Fibroblast of skin of back (primary cell): Measurements from ENCODE around the gene PPME1.

Experiments
- DNase-seq: peaks from one replicate; pipeline ENCODE4 v3.0.0-alpha.2; 2013

PPME1 gene

DNA sequence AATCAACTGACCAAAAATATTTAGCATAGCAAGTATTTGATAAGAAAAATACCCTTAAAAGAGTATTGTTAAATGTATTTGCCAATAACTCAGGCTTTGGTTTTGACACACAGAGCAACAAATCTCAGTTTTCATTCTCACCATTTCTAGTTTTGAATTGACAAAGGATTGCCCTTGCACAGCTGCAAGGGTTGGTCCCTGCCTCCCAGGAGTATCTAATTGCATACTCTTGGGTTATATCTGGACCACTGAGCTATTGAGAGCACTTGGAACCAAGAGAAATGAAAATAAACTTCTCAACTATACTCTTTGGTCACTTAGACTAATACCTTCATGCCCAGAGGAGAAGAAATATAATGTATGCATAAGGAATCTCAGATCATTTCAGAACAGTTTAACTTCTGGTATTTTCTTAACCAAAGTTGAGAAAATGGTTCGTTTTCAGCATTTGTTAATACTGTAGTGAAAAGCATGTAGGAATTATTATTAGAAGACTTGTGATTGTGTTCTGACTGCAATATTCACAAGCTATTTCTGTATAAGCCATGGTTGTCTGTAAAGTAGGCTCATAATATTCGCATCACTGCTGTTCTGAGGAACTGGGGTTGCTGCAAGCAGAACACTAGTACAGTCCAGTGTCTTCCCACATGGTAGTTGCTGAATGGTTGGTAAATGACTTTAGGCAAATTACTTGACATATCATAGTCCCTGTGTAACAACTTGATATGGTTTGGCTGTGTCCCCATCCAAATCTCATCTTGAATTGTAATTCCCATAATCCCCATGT, 8.2 kb upstream of the PPME1 start:
- DNase-seq, result no peak

DNA sequence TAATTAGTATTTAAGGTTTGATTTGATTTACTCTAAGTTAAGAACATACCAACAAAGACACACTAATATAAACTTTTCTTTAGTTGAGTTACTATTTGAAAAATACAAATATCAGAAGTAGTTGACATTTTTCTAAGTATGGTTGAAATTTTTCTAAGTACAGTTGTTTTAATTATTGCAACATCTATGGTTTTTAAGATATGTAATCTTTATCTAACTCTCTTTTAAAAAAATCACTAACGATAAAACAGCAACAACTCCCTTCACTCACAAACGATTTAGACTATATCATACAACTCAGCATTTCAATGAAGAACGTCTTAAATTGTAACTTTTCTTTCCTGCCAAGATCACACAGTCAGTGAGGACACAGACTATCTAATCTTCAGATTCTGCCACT, 2.3 kb upstream of the PPME1 start:
- no peak for DNase-seq

DNA sequence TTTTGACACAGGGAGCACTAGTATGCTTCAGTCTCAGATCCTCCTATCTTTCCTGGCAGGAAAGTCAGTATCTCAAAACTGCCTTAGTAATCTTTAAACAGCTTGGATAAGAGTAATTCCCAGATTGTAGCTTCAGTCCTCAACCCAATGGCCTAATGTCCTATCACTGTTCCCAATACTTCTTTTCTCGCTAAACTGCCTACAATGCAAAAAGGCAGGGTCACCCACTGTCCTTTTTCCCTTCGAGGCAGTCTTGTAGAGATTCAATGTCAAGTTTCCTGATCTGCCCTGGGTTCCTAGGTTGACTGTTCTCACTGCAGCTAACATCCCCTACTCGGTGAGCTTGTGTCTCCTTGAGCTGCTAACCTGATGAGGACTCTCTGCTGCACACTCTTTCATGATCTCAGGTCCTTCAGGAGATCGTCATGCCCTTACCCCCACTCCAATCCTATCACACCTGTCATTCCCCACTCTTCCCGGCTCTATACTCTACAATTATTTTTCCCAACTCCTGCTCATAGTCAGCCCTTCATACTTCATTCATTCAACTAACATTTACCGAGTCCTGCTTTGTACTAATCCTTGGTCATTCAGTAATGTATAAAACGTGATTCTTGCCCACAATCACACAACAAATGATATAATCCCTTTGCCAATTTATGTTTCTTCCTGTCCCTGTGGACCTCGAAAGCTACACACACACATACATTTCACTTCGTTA, 1.2 kb upstream of the PPME1 start:
- DNase-seq, result peak; percentile 3

DNA sequence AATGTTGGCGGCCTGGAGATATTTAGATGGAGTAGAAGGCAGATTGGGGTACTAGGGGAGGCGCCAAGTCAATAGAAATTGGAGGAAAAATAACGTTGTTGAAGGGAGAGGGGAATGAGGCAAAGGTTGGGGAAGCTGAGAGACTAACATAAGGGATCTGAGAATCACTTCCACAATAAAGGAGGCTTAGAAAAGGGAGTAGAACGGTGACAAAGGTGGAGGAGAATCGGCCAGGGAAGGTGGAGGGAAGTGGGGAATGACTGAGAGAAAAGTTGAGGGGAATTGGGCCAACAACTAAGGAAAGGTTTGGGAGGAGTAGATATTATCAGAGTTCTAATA, 510 bp downstream of the PPME1 start:
- no peak for DNase-seq

DNA sequence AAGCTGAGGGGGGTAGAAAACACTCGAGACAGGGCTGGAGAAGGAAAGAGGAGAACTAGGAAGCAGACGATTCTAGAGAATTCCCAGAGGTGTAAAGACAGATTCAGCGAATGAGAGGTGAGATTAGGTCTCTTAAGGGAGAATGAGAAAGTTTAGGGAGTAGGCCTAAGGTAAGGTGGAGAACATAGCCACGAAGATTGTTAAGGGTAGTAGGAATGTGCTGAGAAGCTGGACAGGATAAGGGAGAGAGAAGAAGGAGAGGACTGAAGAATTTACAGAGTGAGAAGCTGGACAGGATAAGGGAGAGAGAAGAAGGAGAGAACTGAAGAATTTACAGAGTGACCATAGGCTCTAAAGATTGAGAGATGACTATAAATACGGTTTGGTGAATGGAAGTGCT, 908 bp downstream of the PPME1 start:
- DNase-seq, result peak; percentile 12

DNA sequence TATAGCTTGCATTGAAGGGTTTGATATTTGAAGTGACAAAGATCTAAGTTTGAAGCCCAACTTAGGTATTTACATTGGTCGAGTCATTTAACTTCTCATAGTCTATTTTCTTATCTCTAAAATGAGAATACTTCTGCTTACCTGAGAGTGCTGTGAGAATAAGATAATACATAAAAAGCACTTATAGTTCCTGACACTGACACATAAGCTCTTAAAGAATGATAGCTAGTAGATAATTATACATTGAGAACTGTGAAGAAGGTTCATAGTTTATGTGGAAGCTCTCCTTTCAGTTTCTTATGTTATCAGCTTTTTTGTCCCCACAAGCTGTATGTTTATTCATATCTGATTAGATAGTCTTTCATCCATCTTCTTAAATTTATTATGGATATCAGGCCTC, 4.8 kb downstream of the PPME1 start:
- no peak for DNase-seq

DNA sequence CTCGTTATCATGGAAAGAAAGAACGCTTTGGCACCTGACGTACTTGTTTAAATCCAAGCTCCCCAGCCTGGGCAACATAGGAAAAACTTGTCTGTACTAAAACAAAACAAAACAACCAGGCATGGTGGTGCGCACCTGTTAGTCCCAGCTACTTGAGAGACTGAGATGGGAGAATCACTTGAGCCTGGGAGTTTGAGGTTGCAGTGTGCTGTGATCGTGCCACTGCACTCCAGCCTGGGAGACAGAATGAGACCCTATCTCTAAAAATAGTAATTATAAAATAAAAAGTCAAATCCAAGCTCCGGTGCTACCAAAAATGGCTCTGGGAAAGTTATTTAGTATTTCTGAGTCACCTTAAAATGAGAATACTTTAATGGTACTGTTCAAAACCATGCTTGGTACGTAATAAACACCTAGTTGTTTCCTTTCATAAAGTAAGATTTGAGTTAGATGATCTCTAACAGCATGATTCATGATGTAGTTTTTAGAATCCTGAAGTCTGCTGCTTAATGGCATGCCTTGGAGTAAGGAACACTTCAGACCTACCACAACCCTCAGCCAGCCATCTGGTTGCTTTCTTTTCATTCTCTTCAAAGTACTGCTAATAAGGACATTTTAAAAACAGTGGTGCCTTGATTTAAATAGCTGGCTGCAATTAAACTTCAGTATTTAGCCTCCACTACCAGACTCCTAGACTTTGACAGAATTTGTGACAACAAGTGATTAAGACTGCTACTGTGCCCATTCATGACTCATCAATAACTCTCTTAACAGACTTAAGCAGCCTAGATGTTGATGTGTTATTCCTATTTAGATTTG, 8.4 kb downstream of the PPME1 start:
- DNase-seq, result peak; percentile 25

DNA sequence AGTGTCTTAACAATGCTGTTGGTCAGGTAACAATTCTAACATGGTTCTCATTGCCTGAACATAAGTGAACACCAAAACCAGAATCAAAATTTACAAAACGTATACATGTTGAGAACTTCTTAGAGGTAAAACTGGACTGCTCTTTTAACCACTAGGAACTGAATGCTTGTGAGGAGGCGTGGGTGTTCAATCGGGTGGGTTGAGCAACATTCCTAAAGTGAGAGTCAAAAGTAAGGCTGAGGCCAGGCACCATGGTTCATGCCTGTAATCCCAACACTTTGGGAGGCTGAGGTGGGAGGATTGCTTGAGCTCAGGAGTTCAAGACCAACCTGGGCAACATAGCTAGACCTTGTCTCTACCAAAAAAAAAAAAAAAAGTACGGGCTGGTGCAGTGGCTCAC, 11.5 kb downstream of the PPME1 start:
- peak; percentile 22 for DNase-seq

DNA sequence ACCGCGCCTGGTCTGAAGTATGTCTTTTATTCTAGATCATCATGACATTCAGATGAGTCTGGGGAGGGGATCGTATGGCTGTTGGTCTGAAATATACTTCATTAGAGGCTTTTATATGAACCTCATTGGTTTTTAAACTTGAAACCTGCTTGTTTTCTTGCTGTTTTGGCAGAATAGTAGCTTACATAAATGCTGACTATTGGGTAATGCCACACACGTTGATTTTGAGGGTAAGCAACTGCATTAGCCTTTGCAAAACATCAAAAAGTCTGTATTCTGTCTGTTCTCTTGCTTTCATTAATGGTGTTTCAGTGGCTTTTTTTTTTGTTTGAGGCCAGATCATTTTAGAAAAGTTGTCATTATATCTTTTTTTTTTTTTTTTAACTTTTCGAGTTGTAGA, 14.2 kb downstream of the PPME1 start:
- no peak for DNase-seq

DNA sequence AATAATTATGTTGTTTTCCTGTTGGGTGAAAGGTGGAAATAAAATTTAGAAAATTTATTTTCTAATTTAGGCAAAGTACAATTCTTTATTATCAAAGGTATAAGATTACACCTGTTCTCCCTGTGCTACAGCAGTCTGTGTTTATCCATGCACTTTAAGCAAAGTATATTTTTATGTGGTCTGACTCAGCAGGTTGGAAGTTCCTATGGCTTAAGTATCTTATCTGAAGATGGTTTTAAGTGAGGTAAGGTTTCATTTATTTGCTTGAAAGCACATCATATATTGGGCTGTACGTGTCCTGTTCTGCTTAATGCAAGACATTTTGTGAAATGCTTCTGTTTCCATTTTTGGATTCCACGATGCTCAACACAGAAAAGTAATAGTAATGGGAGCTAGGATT, 14.6 kb downstream of the PPME1 start:
- peak; percentile 17 for DNase-seq

DNA sequence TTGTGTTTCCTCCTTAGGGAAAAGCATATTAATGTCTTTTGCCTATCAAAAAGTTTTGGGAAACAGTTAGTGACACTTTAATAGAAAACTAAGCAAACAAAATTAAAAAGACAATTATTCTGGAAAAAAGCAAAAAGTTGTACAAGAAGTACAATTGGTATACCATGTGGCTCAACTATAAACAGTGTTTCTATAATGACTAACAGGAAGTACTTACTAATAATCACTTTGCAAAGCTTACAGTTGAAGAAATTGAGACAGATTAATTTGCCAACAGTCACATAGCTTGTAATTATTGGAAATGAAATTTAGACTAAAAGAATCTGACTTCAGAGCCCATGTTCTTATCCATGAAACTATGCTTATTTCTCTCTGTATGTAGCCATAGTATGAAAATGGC, 24.7 kb downstream of the PPME1 start:
- peak; percentile 17 for DNase-seq

DNA sequence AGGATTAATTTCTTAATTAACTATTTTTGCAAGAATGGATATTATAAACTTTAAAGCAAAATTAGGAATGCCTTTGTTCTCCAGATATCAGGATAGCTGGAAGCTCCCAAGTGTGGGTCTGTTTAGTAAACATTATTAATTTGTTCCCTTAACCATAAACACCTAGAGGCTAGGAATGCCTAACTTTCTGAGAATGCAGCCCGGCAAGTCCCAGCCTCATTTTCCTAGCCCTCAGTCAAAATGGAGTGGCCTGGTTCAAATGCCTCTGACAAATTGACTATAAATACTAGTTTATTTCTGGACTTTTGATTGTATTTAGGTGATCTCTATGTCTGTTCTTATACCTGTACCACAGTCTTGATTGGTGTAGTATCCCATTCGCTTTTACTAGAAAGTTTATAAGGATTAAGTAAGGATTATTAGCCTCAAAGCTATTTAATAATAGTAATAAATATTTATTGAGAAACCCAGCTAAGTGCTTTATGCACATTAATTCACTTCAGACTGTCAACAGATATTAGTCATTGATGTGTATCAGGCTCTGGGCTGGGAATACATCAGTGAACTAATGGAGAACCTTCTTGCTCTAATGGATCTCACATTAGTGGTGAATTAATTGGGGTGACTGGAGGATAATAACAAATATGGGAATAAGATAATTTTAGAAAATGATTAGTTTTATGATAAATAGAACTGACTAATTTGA, 25.8 kb downstream of the PPME1 start:
- DNase-seq, result no peak

DNA sequence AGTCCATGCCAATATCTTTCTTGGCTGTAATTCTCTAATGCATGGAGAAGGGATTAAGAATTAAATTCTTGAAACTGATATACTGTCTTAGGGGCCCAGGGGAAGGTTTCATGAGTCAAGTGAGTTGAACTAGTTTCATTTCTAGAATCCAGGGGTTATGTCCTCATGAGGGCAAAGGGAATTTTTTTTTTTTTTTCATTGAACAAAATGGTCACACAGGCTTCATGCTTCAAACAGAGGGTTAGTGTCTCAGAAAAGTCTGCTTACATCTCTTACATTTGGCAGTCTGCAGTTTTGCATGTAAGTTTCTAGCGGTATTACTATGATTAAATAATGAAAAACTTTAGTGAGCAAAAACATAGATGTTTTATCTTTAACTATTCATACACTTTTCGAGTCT, 32.9 kb downstream of the PPME1 start:
- DNase-seq, result no peak

DNA sequence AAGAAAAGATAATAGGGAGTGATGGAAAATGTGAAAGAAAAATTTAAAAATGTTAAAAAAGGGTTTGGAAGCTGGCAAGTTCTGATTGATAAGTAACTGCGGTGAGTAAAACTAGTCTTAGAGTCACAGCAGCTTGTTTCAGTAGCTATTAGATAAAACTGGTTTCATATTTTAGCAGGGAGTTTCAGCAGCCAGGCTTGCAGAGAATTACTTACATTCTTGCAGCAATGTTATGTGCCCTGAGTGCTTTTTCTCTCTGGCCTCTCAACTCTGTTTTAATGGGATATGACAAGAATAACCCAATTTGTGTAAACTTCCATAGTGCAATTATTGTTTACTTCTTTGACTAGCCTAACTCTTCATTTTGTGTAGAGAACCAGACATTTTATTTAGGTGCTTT, 33.6 kb downstream of the PPME1 start:
- DNase-seq, result no peak

DNA sequence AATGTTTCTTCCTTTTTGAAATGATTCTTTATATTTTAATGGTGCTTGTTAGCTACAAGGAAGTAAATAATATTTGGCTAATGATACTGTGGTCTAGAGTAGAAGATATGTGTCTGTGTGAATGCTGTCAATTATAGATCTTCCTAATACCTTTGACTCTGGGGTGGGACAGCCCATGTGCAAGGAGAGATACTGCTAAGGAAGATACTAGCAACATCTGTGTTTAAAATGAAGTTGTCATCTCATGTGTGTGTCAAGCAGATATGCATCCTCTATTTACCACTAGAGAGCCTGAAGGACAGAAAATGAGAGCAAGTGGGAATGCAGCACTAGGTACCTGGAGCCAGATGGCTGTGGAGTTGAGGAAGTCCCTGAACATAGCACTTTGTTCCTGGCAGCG, 34.1 kb downstream of the PPME1 start:
- no peak for DNase-seq

DNA sequence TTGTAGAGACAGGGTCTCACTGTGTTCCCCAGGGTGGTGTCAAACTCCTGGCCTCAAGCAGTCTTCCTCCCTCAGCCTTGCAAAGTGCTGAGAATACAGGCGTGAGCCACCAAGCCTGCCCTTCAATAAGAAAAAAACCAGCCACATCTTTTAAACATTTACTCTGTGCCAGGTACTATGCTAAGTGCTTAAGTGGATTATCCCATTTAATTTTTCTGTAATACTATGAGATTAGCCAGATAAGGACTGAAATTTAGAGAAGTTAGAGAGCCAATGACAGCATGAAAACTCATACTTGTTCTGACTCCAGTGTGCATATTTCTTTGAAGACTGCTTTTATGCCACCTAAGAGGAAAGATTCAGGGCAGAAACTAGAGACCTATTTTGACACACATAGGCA, 35.7 kb downstream of the PPME1 start:
- no peak for DNase-seq

DNA sequence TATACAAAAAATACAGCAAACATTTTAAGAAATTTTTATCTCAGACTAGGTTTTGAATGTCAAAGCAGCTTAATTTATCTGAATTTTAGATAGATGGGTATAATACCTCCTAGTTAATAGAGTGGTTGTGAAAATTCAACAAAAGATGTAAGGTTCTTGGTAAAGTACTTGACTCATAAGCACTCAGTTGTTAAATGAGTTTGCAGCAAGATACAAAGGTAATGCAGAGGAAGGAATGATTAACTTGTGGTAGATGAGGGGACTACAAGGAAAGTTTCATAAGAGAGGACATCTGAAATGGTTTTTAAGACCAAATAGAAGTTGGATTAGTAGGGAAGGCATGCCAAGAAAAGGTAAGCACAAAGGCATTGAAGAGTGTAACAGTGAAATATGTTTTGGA, 37.4 kb downstream of the PPME1 start:
- no peak for DNase-seq

DNA sequence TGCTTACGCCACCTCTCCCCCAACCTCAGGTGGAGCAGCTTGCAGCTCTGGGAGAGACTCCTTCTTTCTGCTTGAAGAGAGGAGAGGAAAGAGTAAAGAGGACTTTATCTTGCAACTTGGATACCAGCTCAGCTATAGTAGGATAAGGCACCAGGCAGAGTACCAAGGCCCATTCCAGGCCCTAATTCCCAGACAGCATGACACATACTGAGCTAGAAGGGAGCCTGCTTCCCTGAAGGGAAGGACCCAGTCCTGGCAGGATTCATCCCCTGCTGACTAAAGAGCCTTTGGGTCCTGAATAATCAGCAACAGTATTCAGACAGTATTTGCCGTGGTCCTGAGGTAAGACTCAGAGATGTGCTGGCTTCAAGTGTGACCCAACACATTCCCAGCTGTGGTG, 41.4 kb downstream of the PPME1 start:
- no peak for DNase-seq

DNA sequence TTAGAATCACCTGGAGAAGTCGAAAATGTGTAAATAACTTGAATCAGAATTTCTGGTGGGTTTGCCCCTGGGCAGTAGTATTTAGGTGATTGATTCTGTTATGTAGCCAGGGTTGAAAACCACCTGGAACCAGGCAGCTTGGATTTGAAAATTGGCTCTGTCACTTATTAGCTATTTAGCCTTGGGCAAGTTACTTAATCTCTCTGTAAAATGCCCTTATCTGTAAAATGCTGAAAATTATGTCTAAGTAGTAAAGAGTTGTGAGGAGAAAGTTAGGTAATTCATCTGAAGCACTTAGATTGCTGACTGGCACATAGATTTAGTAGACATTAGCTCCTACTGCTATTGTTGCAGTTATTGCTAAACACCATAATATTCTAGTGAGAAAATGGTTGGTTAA, 49.3 kb downstream of the PPME1 start:
- DNase-seq, result no peak

DNA sequence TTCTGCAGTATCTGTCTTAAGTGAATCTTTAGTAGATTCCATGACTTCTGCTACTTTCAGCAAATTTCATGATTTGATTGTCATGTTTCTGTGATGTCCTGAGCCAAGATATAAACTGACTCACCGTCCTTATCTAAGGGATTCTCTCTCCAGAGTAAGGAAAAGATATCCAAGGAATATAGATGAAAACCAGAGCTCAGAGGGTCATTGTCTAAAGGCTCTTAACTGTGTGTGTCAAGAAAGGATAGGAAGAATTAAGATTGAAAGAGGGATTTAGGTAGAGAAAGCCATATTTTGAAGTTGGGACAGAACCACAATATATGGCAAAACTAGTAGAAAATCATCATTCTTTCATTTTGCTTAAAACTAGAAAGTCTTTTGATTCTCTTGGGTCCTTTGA, 50.7 kb downstream of the PPME1 start:
- no peak for DNase-seq

DNA sequence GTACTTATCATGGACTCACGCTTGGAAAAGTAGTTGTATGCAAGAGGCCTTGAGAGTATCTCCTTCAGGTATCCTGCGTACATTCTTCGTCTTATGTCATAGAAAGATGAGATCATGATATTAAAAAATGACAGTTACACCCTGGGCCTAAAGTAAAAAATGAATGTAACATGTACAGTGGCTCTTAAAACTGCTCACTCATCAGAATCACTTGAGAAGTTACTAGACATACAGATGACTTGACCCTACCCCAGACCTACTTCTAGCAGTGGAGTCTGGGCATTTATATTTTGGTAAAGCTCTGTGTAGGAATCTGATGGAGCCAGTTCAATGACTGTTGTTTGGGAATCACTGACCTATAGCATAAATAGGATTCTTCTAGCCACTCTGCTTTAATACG, 54.5 kb downstream of the PPME1 start:
- no peak for DNase-seq

DNA sequence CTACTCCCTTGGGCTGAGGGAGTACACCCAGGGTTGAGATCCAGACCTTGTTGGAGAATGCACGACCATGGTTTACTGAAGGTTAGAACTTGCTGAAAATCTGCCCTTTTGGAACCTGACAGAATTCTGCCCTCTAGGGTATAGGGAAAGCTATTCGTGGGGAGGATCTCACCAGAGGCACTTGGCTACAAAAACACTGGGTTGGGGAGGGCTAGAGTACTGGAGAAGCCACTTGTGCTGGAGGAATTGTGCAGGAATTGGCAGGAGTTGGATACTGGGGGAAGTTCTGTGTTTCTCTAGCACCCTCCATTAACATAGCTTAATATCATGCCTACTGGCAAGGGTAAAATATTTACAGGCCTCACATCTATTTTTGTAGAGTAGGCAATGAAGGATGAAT, 55.8 kb downstream of the PPME1 start:
- no peak for DNase-seq

DNA sequence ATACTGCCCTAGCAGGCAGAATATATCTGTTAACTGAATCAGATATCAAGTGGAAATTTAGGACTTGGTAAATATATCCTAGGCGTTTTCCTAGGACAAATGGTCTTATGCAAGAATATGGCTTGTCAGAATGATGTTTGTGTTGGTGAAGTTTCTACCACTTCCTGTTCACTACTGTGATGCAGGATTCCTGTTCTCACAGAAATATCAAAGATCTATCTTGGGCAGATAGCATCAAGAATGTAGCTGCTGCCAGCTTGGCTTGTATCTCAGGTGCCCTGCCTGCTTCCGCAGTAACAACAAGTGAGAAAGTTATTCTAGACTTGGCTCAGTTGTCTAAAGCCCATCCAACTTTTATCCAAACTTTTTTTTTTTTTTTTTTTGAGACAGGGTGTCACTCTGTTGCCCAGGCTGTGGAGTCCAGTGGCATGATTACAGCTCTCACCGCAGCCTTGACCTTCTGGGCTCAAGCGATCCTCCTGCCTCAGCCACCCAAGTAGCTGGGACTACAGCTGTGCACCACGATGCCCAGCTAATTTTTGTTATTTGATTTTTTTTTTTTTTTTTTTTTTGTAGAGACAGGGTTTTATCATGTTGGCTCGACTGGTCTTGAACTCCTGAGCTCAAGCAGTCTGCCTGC, 61.3 kb downstream of the PPME1 start:
- DNase-seq, result no peak
